MM.1S (cell line): ENCODE measurements around the gene TBC1D5.
A peak's percentile ranks its signal among the peaks of the same experiment; 100 is the strongest.

Source experiments
- DNase-seq: peaks from one replicate; pipeline ENCODE4 v3.0.0-alpha.2; 2015
- H2AFZ ChIP-seq: fragments of 300-600 bp; sonication (generic); 2 replicates; pipeline ENCODE4 v1.6.0; 2016; ENCODE audit warnings: antibody characterized with exemption, low read length
- H3F3A ChIP-seq: fragments of 300-600 bp; sonication (generic); 2 replicates; pipeline ENCODE4 v1.6.1; 2016; ENCODE audit warnings: mild to moderate bottlenecking, antibody characterized with exemption, low read length, moderate library complexity, mixed read lengths; ENCODE audit not compliant: insufficient read depth
- H3K27ac ChIP-seq: fragments of 300-600 bp; sonication (generic); 2 replicates; pipeline ENCODE4 v1.5.1; 2016; ENCODE audit warnings: mild to moderate bottlenecking, low read length
- H3K27me3 ChIP-seq: fragments of 300-600 bp; sonication (generic); replicated peaks from 2 replicates; pipeline ENCODE4 v1.6.0; 2016; ENCODE audit warnings: low read length; ENCODE audit not compliant: insufficient read depth
- H3K36me3 ChIP-seq: fragments of 300-600 bp; sonication (generic); replicated peaks from 2 replicates; pipeline ENCODE4 v1.6.1; 2016; ENCODE audit warnings: mild to moderate bottlenecking, low read length, mixed read lengths; ENCODE audit not compliant: insufficient read depth
- H3K4me1 ChIP-seq: fragments of 300-600 bp; sonication (generic); 2 replicates; pipeline ENCODE4 v1.6.1; 2016; ENCODE audit warnings: low read length, mixed read lengths
- H3K4me2 ChIP-seq: fragments of 300-600 bp; sonication (generic); 2 replicates; pipeline ENCODE4 v1.6.0; 2016; ENCODE audit warnings: low read depth, low read length
- H3K4me3 ChIP-seq: fragments of 300-600 bp; sonication (generic); 2 replicates; pipeline ENCODE4 v1.5.1; 2016; ENCODE audit warnings: low read length, mixed read lengths
- H3K79me2 ChIP-seq: fragments of 300-600 bp; sonication (generic); 2 replicates; pipeline ENCODE4 v1.6.1; 2016; ENCODE audit warnings: mixed run types, low read length, mixed read lengths
- H3K9ac ChIP-seq: fragments of 300-600 bp; sonication (generic); 2 replicates; pipeline ENCODE4 v1.6.1; 2016; ENCODE audit warnings: low read length, mixed read lengths
- H3K9me2 ChIP-seq: fragments of 300-600 bp; sonication (generic); replicated peaks from 2 replicates; pipeline ENCODE4 v1.6.1; 2016; ENCODE audit warnings: mild to moderate bottlenecking, low read length, mixed read lengths; ENCODE audit not compliant: insufficient read depth
- H3K9me3 ChIP-seq: fragments of 300-600 bp; sonication (generic); replicated peaks from 2 replicates; pipeline ENCODE4 v1.6.1; 2016; ENCODE audit warnings: mild to moderate bottlenecking, low read length, mixed read lengths; ENCODE audit not compliant: insufficient read depth
- H4K20me1 ChIP-seq: fragments of 300-600 bp; sonication (generic); 2 replicates; pipeline ENCODE4 v1.6.1; 2016; ENCODE audit warnings: mild to moderate bottlenecking, low read length, moderate library complexity, mixed read lengths; ENCODE audit not compliant: insufficient read depth
- EZH2 ChIP-seq: fragments of 300-600 bp; sonication (generic); optimal IDR thresholded peaks from 2 replicates; pipeline ENCODE3; 2017; ENCODE audit warnings: low read depth, mild to moderate bottlenecking, antibody characterized with exemption, low read length, mixed read lengths
- EZH2phosphoT487 ChIP-seq: fragments of 300-600 bp; sonication (generic); IDR thresholded peaks from 2 replicates; pipeline ENCODE4 v1.6.1; 2018; ENCODE audit warnings: antibody characterized with exemption, low read length
- TF ChIP-seq, protein P1 (sequence below): fragments of 300-600 bp; sonication (generic); IDR thresholded peaks from 2 replicates; pipeline ENCODE4 v1.5.1; 2016; ENCODE audit warnings: antibody characterized with exemption, low read length, mixed read lengths

Gene TBC1D5

DNA sequence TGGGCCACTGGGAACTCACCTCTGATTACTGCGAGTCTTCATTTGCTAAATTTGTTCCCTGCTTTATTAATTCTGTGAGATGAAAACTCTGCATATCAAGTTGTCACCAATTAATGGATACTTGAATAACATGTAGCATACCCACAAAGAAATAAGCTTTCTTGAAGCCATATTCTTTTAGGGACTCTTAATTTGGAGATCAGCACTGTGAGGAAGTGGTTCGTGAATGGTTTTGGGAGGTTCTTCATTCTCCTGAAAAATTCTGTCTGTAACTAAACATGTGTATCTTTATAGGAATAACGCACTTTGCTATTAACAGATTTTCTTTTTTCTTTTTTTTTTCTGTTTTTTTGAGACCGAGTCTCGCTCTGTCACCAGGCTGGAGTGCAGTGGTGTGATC is 19.1 kb upstream of the TBC1D5 start:
- Histone ChIP-seq H3K27ac (no peak overlapping the region), H3K4me3 (no peak overlapping the region), H3K27me3 (no peaks in the 10 kb centered on the region; the same call in 1 of the 2 replicates), H3K79me2 (no peaks in the 10 kb centered on the region), H3K9me3 (no peaks in the 10 kb centered on the region), H3K9me2 (no peaks in the 10 kb centered on the region), H4K20me1 (no peaks in the 10 kb centered on the region), H3K9ac (no peak overlapping the region), H3F3A (0 out of 2 replicates have a peak, but pooled peaks cover under 1% of the 10 kb centered on the region), H3K36me3 (no peaks in the 10 kb centered on the region), H3K4me2 (no peak overlapping the region), H2AFZ (no peak overlapping the region), H3K4me1 (peaks cover 8% of the 10 kb centered on the region)
- TF ChIP-seq, protein P1, sequence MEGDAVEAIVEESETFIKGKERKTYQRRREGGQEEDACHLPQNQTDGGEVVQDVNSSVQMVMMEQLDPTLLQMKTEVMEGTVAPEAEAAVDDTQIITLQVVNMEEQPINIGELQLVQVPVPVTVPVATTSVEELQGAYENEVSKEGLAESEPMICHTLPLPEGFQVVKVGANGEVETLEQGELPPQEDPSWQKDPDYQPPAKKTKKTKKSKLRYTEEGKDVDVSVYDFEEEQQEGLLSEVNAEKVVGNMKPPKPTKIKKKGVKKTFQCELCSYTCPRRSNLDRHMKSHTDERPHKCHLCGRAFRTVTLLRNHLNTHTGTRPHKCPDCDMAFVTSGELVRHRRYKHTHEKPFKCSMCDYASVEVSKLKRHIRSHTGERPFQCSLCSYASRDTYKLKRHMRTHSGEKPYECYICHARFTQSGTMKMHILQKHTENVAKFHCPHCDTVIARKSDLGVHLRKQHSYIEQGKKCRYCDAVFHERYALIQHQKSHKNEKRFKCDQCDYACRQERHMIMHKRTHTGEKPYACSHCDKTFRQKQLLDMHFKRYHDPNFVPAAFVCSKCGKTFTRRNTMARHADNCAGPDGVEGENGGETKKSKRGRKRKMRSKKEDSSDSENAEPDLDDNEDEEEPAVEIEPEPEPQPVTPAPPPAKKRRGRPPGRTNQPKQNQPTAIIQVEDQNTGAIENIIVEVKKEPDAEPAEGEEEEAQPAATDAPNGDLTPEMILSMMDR: no peak
- TF ChIP-seq EZH2 (no peak), EZH2phosphoT487 (no peak)
- no peak for DNase-seq

DNA sequence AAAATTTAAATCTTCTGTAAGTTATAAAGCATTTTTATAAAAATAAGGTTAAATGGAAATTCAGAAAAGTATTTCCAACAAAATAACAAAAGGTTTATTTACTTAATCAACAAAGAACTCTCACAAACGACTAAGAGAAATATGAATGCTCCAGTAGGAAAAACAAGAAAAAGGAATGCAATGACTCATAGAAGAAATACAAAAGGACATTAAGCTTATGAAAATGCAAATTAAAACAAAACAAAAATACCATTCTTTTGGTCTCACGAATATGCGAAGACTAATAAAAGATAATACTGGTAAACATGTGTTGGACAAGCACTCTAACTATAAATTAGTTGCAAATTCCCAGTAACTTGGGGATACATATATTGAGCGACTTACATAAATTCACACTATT is 17.5 kb upstream of the TBC1D5 start:
- DNase-seq: no peak
- Histone ChIP-seq H3K4me1 (peaks cover 24% of the 10 kb centered on the region), H3K9me3 (no peaks in the 10 kb centered on the region), H3K4me3 (no peak overlapping the region), H3K4me2 (no peak overlapping the region), H3K36me3 (no peaks in the 10 kb centered on the region), H2AFZ (no peak overlapping the region), H4K20me1 (no peaks in the 10 kb centered on the region), H3K27me3 (no peaks in the 10 kb centered on the region; the same call in 1 of the 2 replicates), H3K9ac (no peak overlapping the region), H3K27ac (no peak overlapping the region), H3K9me2 (no peaks in the 10 kb centered on the region), H3F3A (peaks cover 16% of the 10 kb centered on the region), H3K79me2 (no peaks in the 10 kb centered on the region)
- TF ChIP-seq EZH2phosphoT487 (no peak), EZH2 (no peak)
- TF ChIP-seq, protein P1: no peak

DNA sequence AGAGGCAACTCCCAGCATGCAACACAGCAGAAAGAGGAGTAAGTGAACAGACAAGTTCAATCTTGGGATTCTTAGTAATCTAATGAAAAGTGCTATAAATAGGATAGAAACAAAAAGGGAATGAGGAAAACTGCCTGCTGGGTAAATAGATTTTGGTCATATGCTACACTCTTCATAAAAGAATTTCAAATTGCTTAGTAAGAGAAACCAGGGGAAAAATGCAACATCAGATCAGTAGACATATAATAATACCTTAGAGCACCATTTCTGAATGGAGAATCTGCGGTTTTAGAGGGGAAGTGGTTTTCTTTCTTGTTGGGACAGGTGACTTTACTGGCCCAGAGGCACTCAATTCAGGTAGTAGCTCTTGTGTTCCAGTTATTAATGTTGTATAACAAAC is 13.4 kb upstream of the TBC1D5 start:
- no peaks in the 10 kb centered on the region for H4K20me1 ChIP-seq
- TF ChIP-seq, protein P1: no peak
- DNase-seq: peak; percentile 90

More for the DNA sequence above, 13.4 kb upstream of the TBC1D5 start:
- no peak overlapping the region for H3K9ac ChIP-seq
- peaks cover 24% of the 10 kb centered on the region for H3K4me1 ChIP-seq
- no peaks in the 10 kb centered on the region for H3K9me3 ChIP-seq
- H2AFZ ChIP-seq: peak overlapping the region; percentile 12; the same call in 1 of the 2 replicates
- peak overlapping the region; percentile 33; the same call in 1 of the 2 replicates for H3K27ac ChIP-seq
- H3K27me3 ChIP-seq: no peaks in the 10 kb centered on the region; the same call in 1 of the 2 replicates
- peak overlapping the region; percentile 6; the same call in 1 of the 2 replicates for H3K4me3 ChIP-seq
- peaks cover 16% of the 10 kb centered on the region for H3F3A ChIP-seq
- H3K36me3 ChIP-seq: no peaks in the 10 kb centered on the region
- H3K4me2 ChIP-seq: peak overlapping the region; percentile 64
- H3K9me2 ChIP-seq: no peaks in the 10 kb centered on the region
- H3K79me2 ChIP-seq: no peaks in the 10 kb centered on the region
